ENCODE data around the gene CYSRT1. TPM values are rescaled to one million over a fixed set of nuclear protein-coding genes. Genes with fewer than 3 reads are reported as not detected.

CYSRT1 gene
- total and polyA plus RNA-seq, 3 donors from 2014 or later, result 3.0 to 5.6 (median 3.7) TPM

DNA sequence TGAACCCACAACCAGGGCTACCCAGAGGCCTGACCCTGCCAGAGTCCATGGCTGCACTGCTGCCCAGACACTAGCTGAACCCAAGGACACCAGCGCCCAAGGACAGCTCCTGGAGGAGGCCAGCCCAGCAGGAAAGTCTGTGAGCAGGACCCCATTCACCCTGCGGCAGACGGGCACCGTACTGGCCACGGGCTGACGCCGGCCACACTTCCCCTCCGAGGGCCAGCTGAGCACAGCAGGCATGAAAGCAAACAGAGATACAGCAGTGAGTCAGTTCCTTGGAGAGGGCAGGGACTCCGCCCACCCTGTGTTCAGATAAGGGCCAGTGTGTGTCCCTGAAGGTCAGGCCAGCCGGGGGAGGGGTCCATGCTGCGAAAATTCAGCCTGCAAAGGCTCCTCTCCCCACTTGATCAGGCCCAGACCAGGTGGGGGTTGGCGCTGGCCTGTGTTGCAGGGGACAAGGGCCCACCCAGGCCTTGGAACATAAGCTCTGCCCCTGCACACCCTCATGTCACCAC lies 6.2 kb upstream of the CYSRT1 start:
- WGBS, 2 donors, result 50 to 76% methylated on average over 4 to 12 of the region's 12 CpGs
- TF ChIP-seq POLR2A (IDR thresholded peaks at IDR 0.05), result no peak
- TF ChIP-seq, protein P1, sequence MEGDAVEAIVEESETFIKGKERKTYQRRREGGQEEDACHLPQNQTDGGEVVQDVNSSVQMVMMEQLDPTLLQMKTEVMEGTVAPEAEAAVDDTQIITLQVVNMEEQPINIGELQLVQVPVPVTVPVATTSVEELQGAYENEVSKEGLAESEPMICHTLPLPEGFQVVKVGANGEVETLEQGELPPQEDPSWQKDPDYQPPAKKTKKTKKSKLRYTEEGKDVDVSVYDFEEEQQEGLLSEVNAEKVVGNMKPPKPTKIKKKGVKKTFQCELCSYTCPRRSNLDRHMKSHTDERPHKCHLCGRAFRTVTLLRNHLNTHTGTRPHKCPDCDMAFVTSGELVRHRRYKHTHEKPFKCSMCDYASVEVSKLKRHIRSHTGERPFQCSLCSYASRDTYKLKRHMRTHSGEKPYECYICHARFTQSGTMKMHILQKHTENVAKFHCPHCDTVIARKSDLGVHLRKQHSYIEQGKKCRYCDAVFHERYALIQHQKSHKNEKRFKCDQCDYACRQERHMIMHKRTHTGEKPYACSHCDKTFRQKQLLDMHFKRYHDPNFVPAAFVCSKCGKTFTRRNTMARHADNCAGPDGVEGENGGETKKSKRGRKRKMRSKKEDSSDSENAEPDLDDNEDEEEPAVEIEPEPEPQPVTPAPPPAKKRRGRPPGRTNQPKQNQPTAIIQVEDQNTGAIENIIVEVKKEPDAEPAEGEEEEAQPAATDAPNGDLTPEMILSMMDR (IDR thresholded peaks at IDR 0.05), result no peak
- Histone ChIP-seq H3K27me3 (no peaks in the 10 kb centered on the region), H3K9me3 (no peaks in the 10 kb centered on the region), H3K4me3 (peak overlapping the region in 1 of 2 donors; percentile 54), H3K36me3 (ENCODE audit: low read depth, missing control alignments) (no peaks in the 10 kb centered on the region), H3K4me1 (peaks cover 29% of the 10 kb centered on the region), H3K27ac (no peak overlapping the region)
- DNase-seq, result peak; percentile 71
- intact Hi-C loops (cut with DNase I; ENCODE audit: low total_unique reads), result no loop called here

DNA sequence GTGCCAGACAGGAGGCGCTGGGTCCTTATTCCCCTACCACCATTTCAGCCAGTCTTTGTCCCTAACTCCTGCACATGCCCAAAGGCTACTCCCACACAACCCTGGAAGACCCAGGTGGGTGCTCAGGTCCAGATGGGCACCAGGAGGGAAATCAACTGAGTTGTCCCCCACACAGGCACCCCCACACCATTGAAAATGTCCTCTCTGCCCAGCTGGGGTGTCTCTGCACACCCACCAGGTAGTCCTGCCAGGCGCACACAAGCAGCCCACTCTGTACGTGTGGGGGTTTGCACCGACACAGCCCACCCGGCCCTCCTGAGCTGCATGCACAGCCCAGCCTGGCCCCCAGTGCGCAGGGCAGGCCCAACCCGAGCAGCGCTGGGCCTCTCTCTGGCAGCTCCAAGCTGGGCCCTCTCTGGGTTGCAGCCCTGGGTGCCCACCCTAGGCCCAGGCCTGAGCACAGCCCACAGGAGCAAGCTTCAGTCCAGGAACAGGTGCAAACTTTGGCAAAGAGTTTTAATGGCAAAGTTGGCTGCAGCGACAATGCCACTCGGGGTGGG lies 5.1 kb upstream of the CYSRT1 start:
- DNase-seq, result no peak
- TF ChIP-seq POLR2A (IDR thresholded peaks at IDR 0.05), result no peak
- TF ChIP-seq, protein P1 (IDR thresholded peaks at IDR 0.05), result no peak
- intact Hi-C loops (cut with DNase I; ENCODE audit: low total_unique reads), result loop anchor here (10.0 kb wide), 1 partner anchor 105 kb away; the partner anchor contains the start of gene DPP7

DNA sequence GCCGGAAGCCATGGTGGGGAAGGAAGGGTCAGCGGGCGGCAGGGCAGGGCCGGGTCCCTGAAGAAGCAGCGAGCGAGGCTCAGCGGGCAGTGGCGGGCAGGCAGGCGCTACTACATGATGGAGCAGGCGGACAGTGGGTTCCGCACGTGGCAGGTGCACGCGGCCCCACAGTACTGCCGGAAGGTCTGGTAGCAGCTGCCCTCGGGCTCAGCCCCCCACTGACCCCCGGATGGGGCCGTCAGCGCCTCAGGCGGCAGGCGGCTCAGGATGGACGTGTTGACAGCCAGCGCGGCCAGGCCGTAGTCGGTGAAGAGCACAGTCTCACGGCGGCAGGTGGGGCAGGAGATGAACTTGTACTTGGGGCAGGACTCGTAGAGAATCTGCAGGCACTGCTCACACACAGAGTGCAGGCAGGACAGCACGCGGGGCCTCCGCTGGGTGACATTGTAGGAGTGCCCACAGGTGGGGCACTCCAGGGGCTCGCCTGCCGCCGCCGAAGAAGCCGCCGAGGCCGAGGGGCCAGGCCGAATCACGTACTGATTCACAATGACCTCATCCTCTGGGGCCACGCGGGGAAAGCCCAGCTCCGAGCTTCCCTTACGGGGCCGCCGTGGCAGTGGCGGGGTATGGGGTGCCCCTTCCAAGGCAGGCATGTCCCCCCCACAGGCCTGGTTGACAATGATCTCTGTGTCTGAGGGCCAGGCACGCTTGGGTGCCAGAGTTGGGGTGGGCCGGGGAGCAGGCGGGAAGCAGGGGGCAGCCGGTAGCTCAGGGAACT lies 4.5 kb upstream of the CYSRT1 start:
- intact Hi-C loops (cut with DNase I; ENCODE audit: low total_unique reads), result loop anchor here (10.0 kb wide), 1 partner anchor 106 kb away; the partner anchor contains the start of gene DPP7
- H3K27ac ChIP-seq, result no peak overlapping the region
- H3K36me3 ChIP-seq (ENCODE audit: low read depth, missing control alignments), result no peaks in the 10 kb centered on the region

More for the DNA sequence above, 5.1 kb upstream of the CYSRT1 start:
- H3K27me3 ChIP-seq, result no peaks in the 10 kb centered on the region
- 84 to 96% methylated on average over 4 to 10 of the region's 10 CpGs for WGBS, 2 donors
- H3K4me1 ChIP-seq, result peaks cover 29% of the 10 kb centered on the region
- no peaks in the 10 kb centered on the region for H3K36me3 ChIP-seq (ENCODE audit: low read depth, missing control alignments)
- H3K9me3 ChIP-seq, result no peaks in the 10 kb centered on the region
- no peak overlapping the region for H3K27ac ChIP-seq
- H3K4me3 ChIP-seq, result no peak overlapping the region

DNA sequence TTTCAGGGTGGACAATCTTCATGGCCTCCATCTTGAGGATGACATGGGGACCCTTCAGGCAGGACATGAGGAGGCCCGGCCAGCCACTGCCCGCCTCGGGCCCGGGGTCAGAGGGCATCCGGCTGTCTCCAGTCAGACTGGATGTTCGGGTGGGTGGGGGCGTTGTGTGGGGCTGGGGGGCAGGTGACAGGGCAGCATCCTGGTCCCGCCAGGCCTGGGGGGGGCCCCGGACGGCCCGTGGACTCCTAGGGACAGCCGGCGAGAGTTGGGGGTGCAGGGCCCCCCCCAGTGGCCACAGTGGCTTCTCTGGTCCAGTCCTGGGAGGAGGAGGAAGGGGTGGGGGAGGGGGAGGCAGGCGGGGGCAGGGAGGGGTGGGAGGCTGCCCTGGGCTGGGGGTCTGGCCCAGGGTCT lies 3.9 kb upstream of the CYSRT1 start:
- TF ChIP-seq POLR2A (IDR thresholded peaks at IDR 0.05), result no peak
- TF ChIP-seq, protein P1 (IDR thresholded peaks at IDR 0.05), result no peak
- H3K36me3 ChIP-seq (ENCODE audit: low read depth, missing control alignments), result no peaks in the 10 kb centered on the region
- peaks cover 25% of the 10 kb centered on the region for H3K4me1 ChIP-seq
- no peaks in the 10 kb centered on the region for H3K9me3 ChIP-seq
- DNase-seq, result no peak
- H3K27ac ChIP-seq, result no peak overlapping the region
- 53% methylated on average over 13 of the region's 14 CpGs; no CpG with 5 or more reads in 1 of the 2 donors for WGBS, 2 donors
- H3K27me3 ChIP-seq, result no peaks in the 10 kb centered on the region
- intact Hi-C loops (cut with DNase I; ENCODE audit: low total_unique reads), result loop anchor here (10.0 kb wide), 1 partner anchor 106 kb away; the partner anchor contains the start of gene DPP7
- no peak overlapping the region for H3K4me3 ChIP-seq

More for the DNA sequence above, 4.5 kb upstream of the CYSRT1 start:
- H3K4me1 ChIP-seq, result peaks cover 29% of the 10 kb centered on the region
- TF ChIP-seq, protein P1 (IDR thresholded peaks at IDR 0.05), result no peak
- no peak for TF ChIP-seq POLR2A (IDR thresholded peaks at IDR 0.05)
- no peak overlapping the region for H3K4me3 ChIP-seq
- DNase-seq, result no peak
- H3K9me3 ChIP-seq, result no peaks in the 10 kb centered on the region
- 84 to 88% methylated on average over 18 to 51 of the region's 52 CpGs for WGBS, 2 donors
- no peaks in the 10 kb centered on the region for H3K27me3 ChIP-seq

All from testis (tissue), 3 donors.